GM12865 (cell line): ENCODE data around the gene JCAD.

Experiments
- DNase-seq: peaks from one replicate; pipeline ENCODE4 v3.0.0; 2010; ENCODE audit warnings: low read depth
- H3K4me3 ChIP-seq: 2 replicates; pipeline ENCODE4 v1.5.1; 2011; ENCODE audit warnings: mild to moderate bottlenecking, low read depth, low read length, control low read depth
- CTCF ChIP-seq: IDR thresholded peaks from 2 replicates; pipeline ENCODE4 v1.5.1; 2011; ENCODE audit warnings: low read length, control low read depth, low read depth, inconsistent platforms; ENCODE audit not compliant: insufficient read depth; ENCODE audit errors: missing control alignments

JCAD gene

DNA sequence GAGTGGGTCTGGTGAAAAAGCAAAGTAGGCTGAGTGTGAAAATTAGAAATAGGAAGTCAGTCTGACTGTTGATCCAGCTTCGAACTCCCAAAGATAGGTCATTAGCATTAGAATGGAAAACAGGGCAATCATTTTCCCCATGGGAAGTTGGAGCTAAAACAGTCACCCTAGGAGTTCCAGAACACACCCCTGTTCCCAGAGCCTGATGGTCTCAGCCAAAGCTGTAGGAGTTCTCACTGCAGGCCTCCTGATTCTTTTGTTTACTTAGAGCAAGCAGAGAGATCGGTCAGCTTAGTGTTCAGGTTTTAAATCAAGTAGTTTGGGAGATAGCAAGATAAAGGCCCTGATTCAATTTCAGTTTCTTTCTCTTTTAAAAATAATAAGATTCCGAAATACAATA is 28.8 kb upstream of the JCAD start:
- TF ChIP-seq CTCF = no peak
- no peak overlapping the region for H3K4me3 ChIP-seq
- DNase-seq = no peak

DNA sequence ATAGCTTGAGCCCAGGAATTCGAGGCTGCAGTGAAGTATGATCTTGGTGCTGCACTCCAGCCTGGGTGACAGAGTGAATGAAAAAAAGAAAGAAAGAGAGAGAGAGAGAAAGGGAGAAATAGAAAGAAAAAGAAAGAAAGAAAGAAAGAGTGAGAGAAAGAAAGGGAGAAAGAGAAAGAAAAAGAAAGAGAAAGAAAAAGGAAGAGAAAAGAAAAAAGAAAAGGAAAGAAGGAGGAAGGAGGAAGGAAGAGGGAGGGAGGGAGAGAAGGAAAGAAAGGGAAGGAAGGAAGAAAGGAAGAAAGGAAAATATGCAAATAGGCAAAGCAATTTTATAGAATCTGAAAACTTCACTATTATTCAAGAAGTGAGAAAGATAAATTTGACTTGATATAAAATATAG is 24.5 kb upstream of the JCAD start:
- TF ChIP-seq CTCF = no peak
- H3K4me3 ChIP-seq = no peak overlapping the region
- DNase-seq = no peak

DNA sequence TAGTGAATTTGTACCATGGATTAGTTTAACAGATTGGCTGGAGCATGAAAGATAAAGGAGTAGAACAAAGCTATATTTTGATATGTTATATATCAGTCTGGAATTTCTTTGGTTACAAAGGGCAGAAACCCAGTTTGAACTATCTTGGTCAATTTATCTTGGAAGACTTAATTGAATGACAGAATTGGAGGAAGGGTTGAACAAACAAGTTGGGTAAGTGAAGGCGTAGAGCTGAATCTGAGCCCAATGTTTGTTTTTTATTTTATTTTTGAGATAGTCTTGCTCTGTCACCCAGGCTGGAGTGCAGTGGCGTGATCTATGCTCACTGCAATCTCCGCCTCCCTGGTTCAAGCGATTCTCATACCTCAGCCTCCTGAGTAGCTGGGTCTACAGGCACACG is 21.8 kb upstream of the JCAD start:
- DNase-seq = no peak
- no peak for TF ChIP-seq CTCF

DNA sequence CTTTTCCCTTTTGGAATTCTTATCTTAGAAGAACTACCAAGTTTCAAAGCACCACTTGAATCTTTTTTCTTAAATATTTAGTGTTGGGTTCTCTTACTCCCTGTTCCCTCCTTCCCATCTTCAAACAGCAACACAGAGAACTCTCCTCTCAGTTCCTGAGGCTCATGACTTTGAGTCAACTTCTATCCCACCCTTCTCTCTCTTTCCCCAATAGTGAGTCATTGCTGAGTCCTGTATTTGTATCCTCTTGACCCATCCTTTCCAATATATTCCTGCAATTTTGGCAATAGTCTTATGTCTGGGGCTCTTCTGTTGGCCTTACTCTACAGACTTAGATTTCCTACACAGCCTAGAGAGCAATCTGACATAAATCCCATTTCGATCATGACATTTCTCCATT is 20.8 kb upstream of the JCAD start:
- DNase-seq = no peak
- H3K4me3 ChIP-seq = no peak overlapping the region
- TF ChIP-seq CTCF = no peak

More for the DNA sequence above, 21.8 kb upstream of the JCAD start:
- no peak overlapping the region for H3K4me3 ChIP-seq

GRCh38 chr10:30079408-30079807 is 20.0 kb upstream of the JCAD start:
- H3K4me3 ChIP-seq = no peak overlapping the region
- TF ChIP-seq CTCF = no peak
- no peak for DNase-seq

DNA sequence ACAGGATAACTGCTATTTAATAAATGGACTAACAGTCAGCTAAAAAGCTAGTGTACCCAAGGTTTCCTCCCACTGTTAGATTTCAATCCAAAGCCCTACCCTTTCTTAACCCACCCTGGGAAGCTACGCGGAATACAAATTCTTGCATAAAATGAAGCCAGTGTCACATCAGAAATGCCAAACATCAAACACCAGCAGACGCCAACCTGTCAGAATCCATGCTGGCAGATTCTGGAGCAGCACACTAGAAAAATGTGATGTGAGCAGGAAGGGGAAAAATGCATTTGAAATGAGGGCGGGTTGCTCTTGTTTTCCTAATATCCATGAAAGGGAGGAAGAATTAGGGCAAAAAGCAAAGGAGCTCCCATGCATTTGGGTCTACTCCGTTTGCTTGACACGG is 16.1 kb upstream of the JCAD start:
- no peak for DNase-seq
- TF ChIP-seq CTCF = no peak
- H3K4me3 ChIP-seq = no peak overlapping the region

GRCh38 chr10:30074933-30075332 is 15.5 kb upstream of the JCAD start:
- no peak for TF ChIP-seq CTCF
- no peak for DNase-seq

More at GRCh38 chr10:30074933-30075332, 15.5 kb upstream of the JCAD start:
- H3K4me3 ChIP-seq = no peak overlapping the region
